HTR-8/SVneo (cell line): ENCODE data around the gene USH2A.
A peak's percentile ranks its signal among the peaks of the same experiment; 100 is the strongest.

ENCODE experiments used
- DNase-seq: peaks from one replicate; pipeline ENCODE4 v3.0.0; 2011; ENCODE audit warnings: low spot score, mixed read lengths; ENCODE audit not compliant: insufficient read length
- FAIRE-seq: peaks from 2 replicates; lab custom pipeline; 2011; peaks lifted over from hg19 to GRCh38; lab: Jason Lieb, UNC

Gene USH2A

GRCh38 chr1:216293683-216294082, 129.6 kb downstream of the USH2A start:
- DNase-seq (peak; percentile 12), FAIRE-seq (no peak)

GRCh38 chr1:216290074-216290473, 133.2 kb downstream of the USH2A start:
- DNase-seq (no peak), FAIRE-seq (no peak)

GRCh38 chr1:216285052-216285451, 138.2 kb downstream of the USH2A start:
- DNase-seq (no peak), FAIRE-seq (no peak)

- DNase-seq (no peak), FAIRE-seq (no peak)
These were observed 141.5 kb downstream of the USH2A start for GRCh38 chr1:216281757-216282156.

DNA sequence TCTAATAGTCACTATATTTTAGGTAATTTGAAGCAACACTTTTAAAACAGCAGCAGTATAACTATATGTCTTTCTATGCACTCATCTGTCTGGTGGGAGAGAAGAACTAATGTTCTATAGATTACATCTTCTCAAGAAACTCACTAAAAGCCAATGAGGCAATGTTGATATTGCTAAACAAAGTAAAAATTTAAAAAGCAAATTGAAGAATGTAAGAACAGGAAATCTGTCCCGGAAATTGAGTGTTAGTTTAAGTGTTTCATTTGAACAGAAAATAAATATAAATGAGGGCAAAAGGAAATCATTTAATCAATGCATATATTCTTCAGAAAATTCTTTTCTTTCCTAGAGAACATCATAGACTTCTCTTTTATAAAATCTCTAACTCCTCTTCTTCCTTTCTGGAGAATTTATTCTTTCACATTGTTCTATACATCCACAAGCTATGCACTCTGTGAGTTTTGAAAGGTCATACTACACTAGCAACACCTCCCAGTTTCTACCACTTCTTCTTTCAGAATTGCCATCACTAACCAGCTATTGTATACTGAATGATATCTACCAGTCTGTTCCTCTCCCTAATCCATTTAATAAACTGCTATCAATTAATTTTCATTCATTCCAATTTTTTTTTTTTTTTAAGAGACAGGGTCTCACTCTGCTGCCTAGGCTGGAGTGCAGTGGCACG, 153.0 kb downstream of the USH2A start:
- FAIRE-seq: no peak
- no peak for DNase-seq

DNA sequence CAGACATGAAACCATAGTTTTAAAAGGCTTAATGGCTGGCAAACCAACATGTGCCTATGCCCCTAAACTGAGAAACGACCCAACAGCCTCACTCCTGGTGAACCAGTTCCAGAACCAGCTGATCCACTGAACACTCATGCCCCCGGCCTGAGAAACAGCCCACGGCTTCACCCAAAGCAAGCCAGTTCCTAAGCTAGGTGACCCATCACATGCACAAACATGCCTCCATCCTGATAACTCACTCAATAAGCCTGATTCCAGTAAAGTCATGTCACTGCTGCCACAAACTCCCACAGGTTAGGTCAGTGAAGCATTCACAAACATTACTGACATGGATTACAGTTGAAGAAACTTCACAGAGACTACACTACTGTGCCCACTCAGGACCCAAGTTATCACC, 161.6 kb downstream of the USH2A start:
- no peak for DNase-seq

GRCh38 chr1:216258856-216259255, 164.4 kb downstream of the USH2A start:
- FAIRE-seq (no peak), DNase-seq (no peak)

More for the DNA sequence above, 161.6 kb downstream of the USH2A start:
- no peak for FAIRE-seq

DNA sequence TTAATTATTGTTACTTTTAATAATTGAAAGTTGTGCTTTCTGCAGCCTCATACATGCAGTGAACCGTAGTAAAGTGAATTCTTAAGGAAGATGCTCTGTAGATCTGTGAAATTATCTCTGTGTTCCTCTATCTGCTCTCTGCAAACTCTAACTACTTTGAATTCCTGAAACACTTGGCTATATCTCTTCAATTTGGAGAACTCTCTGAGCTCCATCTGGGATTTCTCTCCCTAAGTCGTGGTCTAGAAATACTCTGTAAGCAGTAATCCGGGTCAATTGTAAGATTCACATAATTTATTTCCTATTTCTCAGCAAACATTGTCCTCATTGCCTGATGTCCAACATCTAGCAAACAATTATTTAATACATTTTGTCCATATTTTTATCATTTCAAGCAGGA, 164.9 kb downstream of the USH2A start:
- FAIRE-seq: no peak
- no peak for DNase-seq

GRCh38 chr1:216250861-216251260, 172.4 kb downstream of the USH2A start:
- FAIRE-seq: no peak
- DNase-seq: no peak

DNA sequence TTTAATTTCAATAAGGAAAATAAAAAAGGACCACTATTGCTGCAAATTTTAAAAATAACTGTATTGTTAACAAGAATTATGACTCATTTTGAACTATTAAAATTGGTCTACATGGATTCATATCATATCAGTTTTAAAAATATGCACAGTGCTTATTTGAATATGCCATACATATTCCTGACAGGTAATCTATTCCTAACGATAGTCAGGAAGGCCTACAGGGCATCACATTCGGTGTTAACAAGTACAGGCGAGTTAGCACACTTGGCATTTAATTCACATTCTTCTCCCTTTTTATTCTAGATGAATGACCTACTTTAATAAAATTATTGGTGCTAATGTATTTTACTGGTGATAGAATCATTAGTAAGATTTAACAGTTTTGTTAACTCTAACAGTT, 174.6 kb downstream of the USH2A start:
- no peak for DNase-seq
- FAIRE-seq: no peak

DNA sequence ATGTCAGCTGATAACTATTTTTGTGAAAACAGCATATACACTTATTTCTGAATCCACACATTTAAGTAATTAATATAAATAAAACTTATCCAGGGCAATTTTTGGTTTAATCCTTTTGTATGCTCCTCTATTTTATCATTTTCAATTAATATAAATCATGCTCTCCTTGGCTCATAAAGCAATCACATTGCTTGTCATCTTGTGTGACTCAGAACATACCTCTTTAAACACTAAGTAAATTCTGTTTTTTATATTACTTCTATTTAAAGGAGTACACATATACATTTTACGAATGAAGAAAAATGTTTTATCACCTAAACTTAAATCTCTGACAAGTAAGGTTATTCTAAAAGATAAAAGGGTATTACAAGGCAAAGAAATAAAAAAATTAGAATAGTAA, 175.3 kb downstream of the USH2A start:
- DNase-seq: no peak
- FAIRE-seq: no peak

- DNase-seq (no peak), FAIRE-seq (no peak)
These were observed 176.6 kb downstream of the USH2A start for GRCh38 chr1:216246577-216247203.

GRCh38 chr1:216238844-216239243, 184.4 kb downstream of the USH2A start:
- DNase-seq: no peak
- no peak for FAIRE-seq

DNA sequence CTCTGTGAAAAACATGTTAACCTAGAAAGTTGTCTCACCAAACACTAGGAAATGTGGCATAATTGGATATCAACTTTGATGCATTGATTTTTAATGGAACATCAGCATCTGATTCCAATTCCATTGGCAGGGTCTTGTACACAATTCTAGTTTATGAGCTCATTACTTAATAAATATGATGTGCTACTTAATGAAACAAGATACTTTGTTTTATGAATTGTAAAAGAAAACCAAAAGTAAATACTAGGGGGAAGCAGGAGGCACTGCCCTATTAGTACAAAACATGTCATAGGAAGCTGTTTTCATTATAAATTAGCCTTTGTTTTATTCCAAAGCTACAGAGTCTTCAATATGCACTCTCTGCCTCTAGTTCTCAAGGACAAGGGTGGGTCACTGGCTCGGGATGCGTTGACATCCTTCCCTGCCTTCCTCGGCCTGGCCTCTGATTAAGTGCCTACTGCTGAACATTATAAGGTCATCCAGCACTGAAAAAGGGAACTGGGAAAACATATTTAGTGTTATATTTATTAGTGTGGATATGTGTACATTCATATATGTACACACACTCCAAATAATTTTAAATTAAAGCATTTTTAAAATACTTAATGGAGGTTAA, 185.2 kb downstream of the USH2A start:
- FAIRE-seq (no peak), DNase-seq (no peak)

DNA sequence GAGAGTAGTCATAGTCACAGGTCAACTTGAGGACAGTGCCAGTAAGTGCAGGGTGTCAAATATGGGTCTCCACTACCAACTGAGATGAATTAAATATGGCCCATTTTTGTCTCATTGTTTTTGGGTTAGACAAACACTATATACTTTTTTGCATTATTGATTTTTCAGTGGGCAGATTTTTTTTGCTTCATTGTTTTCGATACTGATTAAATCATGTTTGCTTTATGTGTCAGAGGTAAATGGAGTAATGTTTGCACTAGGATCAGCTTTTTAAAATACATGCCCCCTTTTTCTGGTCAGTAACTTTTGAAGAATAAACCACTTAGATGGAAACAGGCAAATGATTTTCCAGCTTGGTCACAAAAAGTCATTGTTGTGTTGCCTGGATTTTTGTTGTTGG, 199.0 kb downstream of the USH2A start:
- no peak for DNase-seq
- no peak for FAIRE-seq

GRCh38 chr1:216223486-216223885, 199.8 kb downstream of the USH2A start:
- FAIRE-seq: no peak

GRCh38 chr1:216222288-216222687, 201.0 kb downstream of the USH2A start:
- DNase-seq: no peak
- no peak for FAIRE-seq

More at GRCh38 chr1:216223486-216223885, 199.8 kb downstream of the USH2A start:
- no peak for DNase-seq

DNA sequence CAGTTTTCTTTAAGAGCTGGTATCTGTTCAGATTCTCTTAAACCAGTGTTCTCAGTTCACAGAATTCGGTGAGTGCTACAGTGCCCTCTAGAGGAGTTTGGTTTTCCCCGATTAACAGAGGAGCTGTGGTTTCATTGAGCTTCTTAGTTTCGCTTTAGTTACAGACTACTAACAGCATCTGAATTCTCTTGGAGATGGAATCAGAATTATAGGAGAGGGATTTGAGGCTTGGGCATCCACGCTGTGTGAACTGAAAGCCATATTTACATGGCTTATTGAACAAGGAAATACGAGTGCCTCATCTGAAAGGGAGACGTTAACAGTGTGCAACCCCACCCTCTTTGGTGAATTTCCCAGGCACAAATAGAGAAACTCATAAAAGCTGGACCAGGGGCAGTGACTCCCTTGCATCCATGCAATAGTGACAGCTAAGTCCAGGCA, 202.0 kb downstream of the USH2A start:
- DNase-seq: peak; percentile 56
- peak; percentile 31 for FAIRE-seq

DNA sequence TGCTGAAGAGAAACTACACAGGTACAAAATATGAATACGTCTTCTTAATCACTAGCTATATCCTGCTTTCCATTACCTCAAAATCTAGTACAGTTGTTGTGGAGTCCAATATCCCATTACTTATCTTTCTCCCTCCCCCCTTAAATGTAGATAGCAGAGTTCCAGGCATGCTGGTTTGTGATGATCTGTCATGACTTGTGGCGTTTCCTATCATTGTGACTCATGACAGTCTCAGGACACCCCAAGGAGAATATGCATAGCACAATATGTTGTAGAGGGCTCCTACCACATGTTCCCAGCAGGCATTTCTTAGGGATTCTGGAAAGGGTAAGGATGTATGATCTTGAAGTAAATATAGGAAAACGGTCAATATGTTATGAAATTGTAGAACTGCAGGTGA, 206.9 kb downstream of the USH2A start:
- FAIRE-seq (no peak), DNase-seq (no peak)

- DNase-seq: no peak
- no peak for FAIRE-seq
These were observed 208.1 kb downstream of the USH2A start for GRCh38 chr1:216215169-216215568.

- FAIRE-seq: no peak
- no peak for DNase-seq
These were observed 210.4 kb downstream of the USH2A start for GRCh38 chr1:216212826-216213225.
